Tibial nerve (tissue), 4 donors: ENCODE measurements around the gene ADAP1.

Experiments
- CTCF ChIP-seq, 5 experiments: fragments of 200-600 bp in 3 of 5; fragments of 450-650 bp in 2 of 5; sonication (generic) in 3 of 5; IDR thresholded peaks; one replicate each; pipeline ENCODE4 v1.5.1; 2016 to 2019; ENCODE audit warnings: antibody characterized with exemption in 5 of 5, mild to moderate bottlenecking in 3 of 5, moderate library complexity in 2 of 5
- EP300 ChIP-seq, 2 donors: sonication (generic); formaldehyde crosslinking; IDR thresholded peaks; one replicate each; pipeline ENCODE4 v1.6.1; 2017; ENCODE audit warnings: antibody characterized with exemption in 2 of 2, mild to moderate bottlenecking in 1 of 2
- POLR2A ChIP-seq, 2 donors: fragments of 450-650 bp; IDR thresholded peaks; one replicate each; pipeline ENCODE4 v1.6.1; 2017; ENCODE audit warnings: antibody characterized with exemption in 2 of 2, mild to moderate bottlenecking in 2 of 2, moderate library complexity in 2 of 2

DNA sequence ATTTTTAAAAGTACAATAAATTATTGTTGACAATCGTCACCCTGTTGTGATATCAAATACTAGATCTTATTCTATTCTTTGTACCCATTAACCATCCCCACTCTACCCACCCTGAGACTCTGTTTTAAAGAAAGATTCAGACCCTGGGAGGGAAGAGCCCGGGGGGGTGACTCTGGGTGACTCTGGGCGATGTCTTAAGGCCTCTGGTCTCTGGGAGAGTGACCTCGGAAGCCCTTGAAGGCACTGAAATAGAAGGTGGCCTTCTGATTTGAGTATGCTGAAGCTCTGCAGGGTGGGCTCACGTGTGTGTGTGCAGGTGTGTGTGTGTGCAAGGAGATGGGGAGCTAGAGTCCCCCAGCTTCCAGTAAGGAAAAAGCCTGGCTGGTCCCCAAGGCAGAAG lies 9.7 kb downstream of the ADAP1 start:
- TF ChIP-seq CTCF (IDR thresholded peaks at IDR 0.05) = no peak
- TF ChIP-seq EP300 (IDR thresholded peaks at IDR 0.05) = no peak
- TF ChIP-seq POLR2A (IDR thresholded peaks at IDR 0.05) = no peak
